KBM-7 (cell line): ENCODE results near the gene CNTN3.

ENCODE experiments used
- DNase-seq: peaks from one replicate; pipeline ENCODE4 v3.0.0-alpha.2; 2015
- in situ Hi-C: fragments of 300-500 bp; cut with MboI; formaldehyde crosslinking; loops from 2 replicates; pipeline ENCODE4 v1.14.3; 2020; ENCODE audit warnings: low sequenced_read_pairs, low pct_unique_long_range_greater_than_20kb, mixed read lengths

CNTN3 gene

DNA sequence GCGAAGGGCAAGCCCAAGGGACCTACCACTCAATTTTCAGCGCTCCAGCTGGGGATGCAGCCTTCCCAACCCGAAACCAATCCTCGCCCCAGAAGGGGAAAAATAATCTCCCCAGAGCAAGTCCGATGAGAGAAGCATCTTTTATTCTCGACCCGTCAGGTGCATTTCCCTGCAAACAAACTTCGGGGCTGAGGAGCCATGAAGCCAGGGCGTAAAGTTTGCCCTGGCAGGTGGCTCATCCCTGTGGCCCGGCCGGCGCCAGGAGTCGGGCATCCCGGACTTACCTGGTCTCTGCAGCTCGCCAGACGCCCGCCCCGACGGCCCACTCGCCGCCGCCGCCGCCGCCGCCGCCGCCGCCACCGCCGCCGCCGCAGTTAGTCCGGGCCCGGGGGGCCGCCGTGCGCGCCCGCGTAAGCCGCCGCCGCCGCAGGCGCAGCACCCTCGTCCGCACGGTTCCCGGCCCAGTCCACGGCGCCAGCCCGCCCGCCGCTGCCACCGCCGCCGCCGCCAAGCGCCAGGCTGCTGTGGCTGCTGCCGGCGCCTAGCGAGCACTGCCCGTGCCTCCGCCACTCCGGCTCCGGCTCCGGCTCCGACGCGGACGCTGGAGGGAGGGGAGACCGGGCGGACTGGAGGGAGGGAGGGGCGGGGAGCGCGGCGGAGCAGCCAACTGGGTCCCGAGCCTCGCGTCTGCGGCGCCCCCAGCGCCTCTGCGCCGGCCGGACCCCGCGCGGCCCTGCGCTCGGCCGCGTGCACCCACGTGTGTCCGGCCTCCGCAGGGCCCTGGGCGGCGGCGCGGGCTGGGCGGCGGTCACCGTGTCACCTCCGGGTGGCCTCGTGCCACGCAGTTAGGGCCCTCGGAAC, at the start of gene CNTN3:
Gene CNTN3, minus strand, starts transcription at position 553 of the 861 bp plus-strand sequence. CDS start 93,547 bp downstream, outside the sequence.
- in situ Hi-C loops: no loop called here
- DNase-seq: no peak

DNA sequence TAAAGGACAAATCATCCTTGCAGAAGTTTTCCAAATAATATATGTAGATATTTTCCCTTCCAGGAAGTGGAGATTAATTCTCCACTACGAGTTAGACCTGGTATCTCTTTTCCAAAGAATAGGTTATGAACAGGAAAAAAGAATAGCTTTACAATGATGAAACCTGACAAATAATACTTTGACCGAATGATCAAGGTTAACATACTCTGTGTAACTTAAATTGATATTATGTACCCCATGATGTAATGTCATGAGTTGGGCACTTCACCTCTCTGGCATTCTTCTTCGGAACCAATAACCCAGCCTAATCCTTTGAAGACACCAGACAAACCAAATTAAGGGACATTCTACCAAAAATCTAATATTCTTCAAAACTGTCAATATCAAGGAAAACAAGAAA, 48.7 kb upstream of the CNTN3 start:
- in situ Hi-C loops: no loop called here
- DNase-seq: no peak

- no peak for DNase-seq
These were observed 47.2 kb upstream of the CNTN3 start for GRCh38 chr3:74661672-74662071.

DNA sequence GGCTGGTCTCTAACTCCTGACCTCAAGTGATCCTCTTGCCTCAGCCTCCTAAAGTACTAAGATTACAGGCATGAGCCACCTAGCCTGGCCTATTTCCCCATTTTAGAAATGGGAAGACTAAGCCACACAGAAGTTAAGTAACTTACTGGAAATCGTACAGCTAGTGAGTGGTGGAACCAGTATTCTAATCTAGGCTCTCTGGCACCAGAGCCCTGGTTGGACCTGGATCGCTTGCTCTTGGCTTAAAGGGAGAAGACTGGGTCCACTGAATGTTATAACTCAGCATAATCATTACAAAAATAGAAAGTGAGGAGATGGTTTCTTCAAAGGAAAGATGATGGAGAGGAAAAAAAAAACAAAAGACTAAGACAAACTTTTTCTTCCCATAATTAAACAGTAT, 37.4 kb upstream of the CNTN3 start:
- no peak for DNase-seq
- in situ Hi-C loops: no loop called here

More at GRCh38 chr3:74661672-74662071, 47.2 kb upstream of the CNTN3 start:
- in situ Hi-C loops: no loop called here

DNA sequence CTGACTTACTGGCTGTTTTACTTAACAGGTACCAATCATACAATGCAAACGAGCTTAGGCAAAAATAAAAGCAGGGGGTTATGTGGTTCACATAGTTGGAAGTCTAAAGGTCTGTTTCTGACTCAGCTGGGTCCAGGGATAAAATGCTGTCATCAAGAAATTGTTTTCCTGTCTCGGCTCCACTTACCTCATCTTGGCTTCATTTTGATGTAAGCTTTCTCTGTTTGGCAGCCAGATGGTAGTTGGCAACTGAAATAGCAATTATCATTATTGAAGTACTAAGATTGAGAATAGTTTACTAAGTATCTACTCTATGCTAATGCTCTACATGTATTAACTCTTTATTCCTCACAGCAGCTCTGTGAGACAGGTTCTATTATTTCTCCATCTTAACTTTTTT, 36.8 kb upstream of the CNTN3 start:
- no peak for DNase-seq
- in situ Hi-C loops: no loop called here

- DNase-seq: no peak
- in situ Hi-C loops: no loop called here
These were observed 33.6 kb upstream of the CNTN3 start for GRCh38 chr3:74648107-74648506.

DNA sequence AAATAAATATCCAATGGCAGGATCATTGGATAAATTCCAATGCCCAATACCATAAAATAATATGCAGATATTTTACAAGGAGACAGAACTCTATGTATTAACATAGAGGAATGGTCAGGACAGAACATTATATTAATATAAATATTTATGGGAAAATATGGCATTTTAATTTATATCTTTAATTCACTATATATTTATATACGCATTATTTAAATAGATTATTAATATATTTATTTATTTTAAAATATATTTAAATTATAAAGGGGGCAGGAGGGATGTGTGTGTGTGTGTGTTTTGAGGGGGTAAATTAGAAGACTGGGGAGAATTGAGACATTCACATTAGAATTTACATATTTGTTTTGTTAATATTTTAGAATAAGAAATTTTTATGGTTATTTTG, 31.6 kb upstream of the CNTN3 start:
- in situ Hi-C loops: no loop called here
- DNase-seq: no peak

GRCh38 chr3:74643636-74644035, 29.2 kb upstream of the CNTN3 start:
- DNase-seq: no peak
- in situ Hi-C loops: no loop called here

GRCh38 chr3:74642876-74643275, 28.4 kb upstream of the CNTN3 start:
- in situ Hi-C loops: no loop called here
- no peak for DNase-seq

- in situ Hi-C loops: no loop called here
- DNase-seq: no peak
These were observed 25.8 kb upstream of the CNTN3 start for GRCh38 chr3:74640211-74640610.

GRCh38 chr3:74639681-74640080, 25.2 kb upstream of the CNTN3 start:
- in situ Hi-C loops: no loop called here
- no peak for DNase-seq

- DNase-seq: no peak
These were observed 22.5 kb upstream of the CNTN3 start for GRCh38 chr3:74636981-74637380.

DNA sequence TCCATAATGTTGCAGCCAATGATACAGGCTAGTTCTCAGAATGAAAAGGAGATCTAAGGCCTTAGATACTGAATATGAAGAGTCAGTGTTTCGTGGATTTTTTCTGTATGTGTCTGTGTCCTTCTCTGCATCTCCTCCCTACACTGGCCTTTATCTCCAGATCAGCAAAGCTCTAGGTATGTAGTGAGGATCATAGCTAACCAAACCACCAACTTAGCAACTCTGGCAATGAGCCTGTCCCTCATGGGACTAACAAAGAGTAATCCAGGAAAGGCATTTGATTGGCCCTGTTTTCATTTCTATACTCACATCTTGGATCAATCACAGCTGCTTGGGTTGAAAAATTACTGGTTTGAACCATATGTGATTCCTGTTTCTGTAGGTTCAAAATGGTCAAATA, 18.6 kb upstream of the CNTN3 start:
- no peak for DNase-seq
- in situ Hi-C loops: no loop called here

More at GRCh38 chr3:74636981-74637380, 22.5 kb upstream of the CNTN3 start:
- in situ Hi-C loops: no loop called here

GRCh38 chr3:74631351-74632140, 17.1 kb upstream of the CNTN3 start:
- in situ Hi-C loops: no loop called here
- no peak for DNase-seq

DNA sequence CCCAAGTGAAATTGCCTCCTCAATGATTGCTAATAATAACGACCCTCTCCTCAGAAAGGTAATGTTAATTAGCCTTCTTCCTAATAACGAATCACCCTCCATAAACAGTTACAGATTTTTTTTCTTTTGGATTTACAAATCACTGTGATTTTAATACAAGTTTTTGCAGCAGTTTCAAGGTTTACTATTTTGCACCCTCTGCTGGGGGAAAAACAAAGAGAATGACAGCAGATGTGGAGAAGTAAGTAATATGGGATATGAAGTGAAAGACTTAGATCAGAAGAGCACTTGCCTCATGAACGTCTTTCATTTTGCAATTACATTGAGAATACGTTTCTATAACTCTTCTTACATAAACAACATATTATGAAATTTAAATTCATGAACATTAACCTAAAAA, 16.1 kb upstream of the CNTN3 start:
- DNase-seq: no peak
- in situ Hi-C loops: no loop called here

GRCh38 chr3:74626011-74626410, 11.6 kb upstream of the CNTN3 start:
- in situ Hi-C loops: no loop called here

DNA sequence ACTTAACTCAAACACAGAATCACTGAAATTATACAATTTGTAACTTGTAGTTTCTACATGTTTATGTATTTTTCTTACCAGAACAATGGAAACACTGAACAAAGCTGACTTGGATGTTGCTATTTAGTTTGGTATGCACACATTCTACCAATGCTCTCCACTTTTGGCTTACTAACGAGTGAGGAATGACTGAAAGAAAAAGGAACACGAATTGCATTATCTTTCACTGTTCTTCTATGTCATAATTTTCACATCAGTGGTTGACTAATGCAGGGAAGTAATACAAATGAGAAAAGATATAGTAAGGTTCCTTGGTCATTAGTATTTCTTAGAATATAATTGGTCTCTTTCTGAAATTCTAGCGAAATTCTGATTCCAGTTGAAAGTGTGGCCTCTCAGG, 9.8 kb upstream of the CNTN3 start:
- no peak for DNase-seq
- in situ Hi-C loops: no loop called here

More at GRCh38 chr3:74626011-74626410, 11.6 kb upstream of the CNTN3 start:
- DNase-seq: no peak

DNA sequence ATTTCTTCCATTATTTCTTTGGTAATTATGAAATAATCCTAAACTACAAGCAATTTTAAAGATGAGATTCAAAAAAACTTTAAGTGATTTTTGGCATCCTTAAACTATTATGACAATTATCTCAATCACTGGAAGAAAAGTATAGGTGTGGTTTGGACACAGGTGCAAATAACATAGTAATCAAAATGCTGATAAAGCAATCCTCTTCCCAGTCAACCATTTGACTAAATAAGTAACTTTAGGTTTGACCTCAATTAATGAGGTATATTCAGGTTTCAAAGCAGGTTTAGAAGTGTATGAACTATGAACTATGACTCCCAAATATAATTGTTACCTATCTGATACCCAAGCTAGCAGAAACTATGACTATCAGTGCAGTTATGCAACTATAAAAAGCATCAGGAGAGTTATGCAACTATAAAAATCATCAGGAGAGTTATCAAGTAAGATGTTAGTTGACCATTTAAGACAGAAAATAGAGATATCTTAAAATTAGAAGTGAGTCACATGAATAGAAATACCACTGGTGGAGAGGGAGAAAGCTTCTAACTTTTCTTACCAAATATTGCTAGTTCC, 8.9 kb upstream of the CNTN3 start:
- no peak for DNase-seq
- in situ Hi-C loops: no loop called here

- in situ Hi-C loops: no loop called here
These were observed 7.1 kb upstream of the CNTN3 start for GRCh38 chr3:74621581-74621980.

GRCh38 chr3:74617776-74618175, 3.3 kb upstream of the CNTN3 start:
- in situ Hi-C loops: no loop called here
- DNase-seq: no peak

More at GRCh38 chr3:74621581-74621980, 7.1 kb upstream of the CNTN3 start:
- no peak for DNase-seq
